ENCODE data around the gene MACROD2. TPM values are rescaled to one million over a fixed set of nuclear protein-coding genes. Genes with fewer than 3 reads are reported as not detected.

The MACROD2 gene
- total RNA-seq, 1 experiment from 2014 or later = 1.6 TPM

DNA sequence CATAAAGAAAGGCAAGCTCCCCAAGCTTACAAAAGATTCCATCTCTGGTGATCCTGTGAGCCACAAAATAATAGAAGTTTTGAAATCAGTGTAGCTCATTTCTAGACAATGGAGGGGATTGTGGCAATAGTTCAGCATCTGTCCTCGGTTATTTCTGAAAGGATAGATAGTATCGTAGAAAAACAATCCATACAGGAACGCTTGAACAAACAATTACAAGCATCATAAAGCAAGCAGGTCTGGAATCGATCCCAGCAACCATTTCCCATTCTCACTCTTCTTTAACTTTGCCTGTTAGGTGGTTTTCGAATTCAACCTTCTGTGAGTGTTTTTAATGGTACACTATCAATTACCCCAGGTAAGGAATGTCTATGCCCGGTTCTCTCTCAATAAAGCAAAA lies 1646.8 kb downstream of the MACROD2 start:
- H3K36me3 Mint-ChIP-seq (ENCODE audit: insufficient read depth in 1 of 3, low read depth in 3 of 3) = no peaks in the 10 kb centered on the region
- peaks cover 4% of the 10 kb centered on the region; the same call in 1 of the 2 replicates for H3K4me1 ChIP-seq (ENCODE audit: insufficient read depth, low read length)
- H3K9ac ChIP-seq (ENCODE audit: extremely low read depth, insufficient read length, low read length) = no peak overlapping the region
- H3K4me3 Mint-ChIP-seq = no peak overlapping the region
- H2BK12ac ChIP-seq (ENCODE audit: insufficient read length, low read depth, low read length) = no peak overlapping the region
- no peak overlapping the region for H2BK15ac ChIP-seq (ENCODE audit: low read depth, low read length)
- H4K91ac ChIP-seq (ENCODE audit: insufficient read length, low read depth, low read length) = no peak overlapping the region
- no peak overlapping the region for H2BK5ac ChIP-seq (ENCODE audit: insufficient read length, low read length)
- no peaks in the 10 kb centered on the region for H3K23me2 ChIP-seq (ENCODE audit: insufficient read length, low read depth, low read length, poor library complexity, severe bottlenecking)
- no peak overlapping the region for H3K14ac ChIP-seq (ENCODE audit: insufficient read depth, low read length)
- no peaks in the 10 kb centered on the region for H4K20me1 ChIP-seq (ENCODE audit: control insufficient read depth, insufficient read depth, insufficient read length)
- no peak overlapping the region for H3K23ac ChIP-seq (ENCODE audit: insufficient read length, low read depth, low read length)
- H4K8ac ChIP-seq (replicated peaks; ENCODE audit: insufficient read length, low read depth, low read length) = no peak overlapping the region
- H3K9me3 ChIP-seq (ENCODE audit: control insufficient read depth, low read depth, low read length) = no peaks in the 10 kb centered on the region
- no peaks in the 10 kb centered on the region for H3K27me3 ChIP-seq (ENCODE audit: insufficient read depth, low read length)
- no peak overlapping the region for H3K4ac ChIP-seq (ENCODE audit: low read depth, low read length)
- no peaks in the 10 kb centered on the region for H3K79me1 ChIP-seq (ENCODE audit: insufficient read depth, low read depth, low read length, poor library complexity, severe bottlenecking)
- H3K4me1 Mint-ChIP-seq = peaks cover 27 to 30% of the 10 kb centered on the region in 2 experiments
- no peak overlapping the region for H3T11ph ChIP-seq (ENCODE audit: low read length)
- no peak overlapping the region for H2AK5ac ChIP-seq (ENCODE audit: insufficient read length, low read length)
- no peak overlapping the region for H3K27ac ChIP-seq (ENCODE audit: insufficient read length, low read depth, low read length)
- TF ChIP-seq CTCF (conservative IDR thresholded peaks at IDR 0.05) = no peak
- no peak overlapping the region for H3K4me2 ChIP-seq (ENCODE audit: insufficient read depth, insufficient read length, low read length)
- H3K27ac Mint-ChIP-seq = no peak overlapping the region
- H3K56ac ChIP-seq (ENCODE audit: insufficient read length, low read depth, low read length) = no peak overlapping the region
- no peaks in the 10 kb centered on the region for H3K79me2 ChIP-seq (ENCODE audit: insufficient read depth, low read length)
- no peaks in the 10 kb centered on the region; the same call in 1 of the 2 replicates for H3K27me3 Mint-ChIP-seq (ENCODE audit: low read depth)
- peaks cover 0 to 2% of the 10 kb centered on the region in 2 experiments; a peak in 2 of 5 replicates for H3K9me3 Mint-ChIP-seq
- no peak for DNase-seq
- H4K5ac ChIP-seq (ENCODE audit: insufficient read length, low read depth, low read length) = no peak overlapping the region
- H3K18ac ChIP-seq (ENCODE audit: insufficient read length, low read depth, low read length) = no peak overlapping the region
- WGBS (ENCODE audit: extremely low coverage, insufficient read length, low lambda C conversion rate) = no CpG with 5 or more reads among the region's 6 CpGs
- H2BK120ac ChIP-seq (ENCODE audit: low read depth, low read length, poor library complexity, severe bottlenecking) = no peak overlapping the region
- no peak overlapping the region for H2AFZ ChIP-seq (ENCODE audit: low read length)
- no peak overlapping the region for H2BK20ac ChIP-seq (ENCODE audit: low read depth, low read length, poor library complexity, severe bottlenecking)

Measured in H9 (cell line).